Gastrocnemius medialis (tissue), 4 donors: Measurements from ENCODE around the gene AVP. TPM values are rescaled to one million over a fixed set of nuclear protein-coding genes. Genes with fewer than 3 reads are reported as not detected.

Source experiments
- ATAC-seq, 2 donors: fragments of 150-250 bp; one replicate each; pipeline ENCODE4 v1.9.1; 2016
- DNase-seq, 2 donors: peaks; one replicate each; pipeline ENCODE4 v3.0.0-alpha.2; 2019
- H3K27ac ChIP-seq, 4 donors: fragments of 200-600 bp; sonication (generic); 1 replicate in 1 of 4; 2 replicates in 3 of 4; pipeline ENCODE4 v1.5.1; 2016 to 2018; ENCODE audit warnings: mild to moderate bottlenecking in 2 of 4, moderate library complexity in 1 of 4
- H3K27me3 ChIP-seq, 3 donors: fragments of 200-600 bp; sonication (generic) in 2 of 3; 1 replicate in 1 of 3; 2 replicates in 2 of 3; pipeline versions ENCODE4 v1.5.1 to v1.6.0; 2016 to 2019; ENCODE audit warnings: mild to moderate bottlenecking in 1 of 3, moderate library complexity in 1 of 3
- H3K36me3 ChIP-seq, 2 donors: fragments of 200-600 bp; sonication (generic) in 1 of 2; one replicate each; pipeline ENCODE4 v1.5.1; 2017 to 2018
- H3K4me1 ChIP-seq, 2 donors: fragments of 200-600 bp; sonication (generic) in 1 of 2; one replicate each; pipeline ENCODE4 v1.5.1; 2016 to 2017; ENCODE audit warnings: mild to moderate bottlenecking in 2 of 2
- H3K4me3 ChIP-seq, 4 donors: fragments of 200-600 bp; sonication (generic) in 3 of 4; 1 replicate in 1 of 4; 2 replicates in 3 of 4; pipeline ENCODE4 v1.5.1; 2016 to 2019; ENCODE audit warnings: mild to moderate bottlenecking in 2 of 4
- H3K9me3 ChIP-seq, 3 donors: fragments of 200-600 bp; sonication (generic) in 2 of 3; 1 replicate in 1 of 3; 2 replicates in 2 of 3; pipeline ENCODE4 v1.5.1; 2016 to 2019
- POLR2A ChIP-seq, 2 donors: fragments of 450-650 bp; IDR thresholded peaks; one replicate each; pipeline ENCODE4 v1.6.1; 2017; ENCODE audit warnings: antibody characterized with exemption in 2 of 2, mild to moderate bottlenecking in 2 of 2, moderate library complexity in 2 of 2
- in situ Hi-C, 4 donors: fragments of 200-750 bp; cut with MboI; loops; one replicate each; pipeline versions ENCODE4 v1.15.0 to v1.8.0; 2017; ENCODE audit warnings: low sequenced_read_pairs in 4 of 4
- intact Hi-C: fragments of 100-400 bp; cut with DNase I; formaldehyde crosslinking; loops from one replicate; pipeline ENCODE4 v1.15.1; 2023; ENCODE audit warnings: low total_unique reads
- total RNA-seq, 4 donors: library from RNA; depleted of rRNA; stranded (reverse); fragments of >200 nt; gene quantifications; one replicate each; pipeline versions ENCODE4 v1.1.0 to v1.2.3, GENCODE V29; 2016
- TF ChIP-seq, protein P1 (sequence below), 5 experiments: fragments of 450-650 bp in 3 of 5; fragments of 200-600 bp in 2 of 5; sonication (generic) in 2 of 5; IDR thresholded peaks in 4 of 5; conservative IDR thresholded peaks in 1 of 5; 1 replicate in 4 of 5; 2 replicates in 1 of 5; pipeline ENCODE4 v1.5.1; 2016 to 2019; ENCODE audit warnings: antibody characterized with exemption in 5 of 5, mild to moderate bottlenecking in 3 of 5, moderate library complexity in 3 of 5

Gene AVP
- total RNA-seq, 4 donors from 2014 or later, result not detected

DNA sequence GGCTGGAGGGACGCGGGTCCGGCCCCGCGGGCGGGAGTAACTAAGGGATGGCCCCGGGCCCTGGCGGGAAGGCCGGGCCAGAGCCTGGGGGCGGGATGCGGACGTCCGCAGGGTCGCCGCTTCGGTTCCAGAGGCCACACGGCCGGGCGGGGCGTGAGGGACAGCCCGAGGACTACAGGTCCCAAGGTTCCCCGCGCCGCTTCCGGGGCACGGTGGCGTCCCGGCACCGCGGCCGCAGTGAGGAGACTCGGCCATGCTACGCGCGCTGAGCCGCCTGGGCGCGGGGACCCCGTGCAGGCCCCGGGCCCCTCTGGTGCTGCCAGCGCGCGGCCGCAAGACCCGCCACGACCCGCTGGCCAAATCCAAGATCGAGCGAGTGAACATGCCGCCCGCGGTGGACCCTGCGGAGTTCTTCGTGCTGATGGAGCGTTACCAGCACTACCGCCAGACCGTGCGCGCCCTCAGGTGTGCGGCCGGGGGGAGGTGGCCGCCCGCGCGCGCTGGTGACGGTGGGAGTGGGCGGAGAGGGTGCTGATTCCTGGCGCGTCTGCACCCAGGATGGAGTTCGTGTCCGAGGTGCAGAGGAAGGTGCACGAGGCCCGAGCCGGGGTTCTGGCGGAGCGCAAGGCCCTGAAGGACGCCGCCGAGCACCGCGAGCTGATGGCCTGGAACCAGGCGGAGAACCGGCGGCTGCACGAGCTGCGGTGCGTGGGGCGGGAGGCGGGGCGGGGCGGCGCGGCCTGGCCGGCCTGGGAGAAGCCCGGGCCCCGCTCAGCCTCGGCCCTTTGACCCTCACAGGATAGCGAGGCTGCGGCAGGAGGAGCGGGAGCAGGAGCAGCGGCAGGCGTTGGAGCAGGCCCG lies 38.5 kb downstream of the AVP start, which contains the start of gene MRPS26:
Gene MRPS26 (plus strand): TSS at position 237 of the 861 bp plus-strand sequence. CDS start 17 bp downstream, at position 254.
- peak; percentile 79 to 84 for DNase-seq
- H3K4me1 ChIP-seq, result peaks cover 11 to 22% of the 10 kb centered on the region in 2 donors
- H3K4me3 ChIP-seq, result peak within 1 kb of the TSS; percentile 86 to 95 (median 92)
- H3K36me3 ChIP-seq, result peaks cover 0 to 32% of the 10 kb centered on the region in 2 donors
- peak within 1 kb of the TSS; percentile 87 to 96 (median 93) for H3K27ac ChIP-seq
- H3K27me3 ChIP-seq, result no peaks in the 10 kb centered on the region
- intact Hi-C loops, result loop anchor here (5.0 to 10.0 kb wide), 3 partner anchors 126 to 174 kb away; partner anchors contain the start of genes DDRGK1, ITPA, LZTS3 and PTPRA
- in situ Hi-C loops, result no loop called here
- no peaks in the 10 kb centered on the region for H3K9me3 ChIP-seq
- ATAC-seq, result peak; percentile 88 to 92
- TF ChIP-seq, protein P1, sequence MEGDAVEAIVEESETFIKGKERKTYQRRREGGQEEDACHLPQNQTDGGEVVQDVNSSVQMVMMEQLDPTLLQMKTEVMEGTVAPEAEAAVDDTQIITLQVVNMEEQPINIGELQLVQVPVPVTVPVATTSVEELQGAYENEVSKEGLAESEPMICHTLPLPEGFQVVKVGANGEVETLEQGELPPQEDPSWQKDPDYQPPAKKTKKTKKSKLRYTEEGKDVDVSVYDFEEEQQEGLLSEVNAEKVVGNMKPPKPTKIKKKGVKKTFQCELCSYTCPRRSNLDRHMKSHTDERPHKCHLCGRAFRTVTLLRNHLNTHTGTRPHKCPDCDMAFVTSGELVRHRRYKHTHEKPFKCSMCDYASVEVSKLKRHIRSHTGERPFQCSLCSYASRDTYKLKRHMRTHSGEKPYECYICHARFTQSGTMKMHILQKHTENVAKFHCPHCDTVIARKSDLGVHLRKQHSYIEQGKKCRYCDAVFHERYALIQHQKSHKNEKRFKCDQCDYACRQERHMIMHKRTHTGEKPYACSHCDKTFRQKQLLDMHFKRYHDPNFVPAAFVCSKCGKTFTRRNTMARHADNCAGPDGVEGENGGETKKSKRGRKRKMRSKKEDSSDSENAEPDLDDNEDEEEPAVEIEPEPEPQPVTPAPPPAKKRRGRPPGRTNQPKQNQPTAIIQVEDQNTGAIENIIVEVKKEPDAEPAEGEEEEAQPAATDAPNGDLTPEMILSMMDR (IDR thresholded peaks at IDR 0.05 in 4 of 5, conservative IDR thresholded peaks at IDR 0.05 in 1 of 5), result no peak
- peak; percentile 61 to 70 for TF ChIP-seq POLR2A (IDR thresholded peaks at IDR 0.05)

DNA sequence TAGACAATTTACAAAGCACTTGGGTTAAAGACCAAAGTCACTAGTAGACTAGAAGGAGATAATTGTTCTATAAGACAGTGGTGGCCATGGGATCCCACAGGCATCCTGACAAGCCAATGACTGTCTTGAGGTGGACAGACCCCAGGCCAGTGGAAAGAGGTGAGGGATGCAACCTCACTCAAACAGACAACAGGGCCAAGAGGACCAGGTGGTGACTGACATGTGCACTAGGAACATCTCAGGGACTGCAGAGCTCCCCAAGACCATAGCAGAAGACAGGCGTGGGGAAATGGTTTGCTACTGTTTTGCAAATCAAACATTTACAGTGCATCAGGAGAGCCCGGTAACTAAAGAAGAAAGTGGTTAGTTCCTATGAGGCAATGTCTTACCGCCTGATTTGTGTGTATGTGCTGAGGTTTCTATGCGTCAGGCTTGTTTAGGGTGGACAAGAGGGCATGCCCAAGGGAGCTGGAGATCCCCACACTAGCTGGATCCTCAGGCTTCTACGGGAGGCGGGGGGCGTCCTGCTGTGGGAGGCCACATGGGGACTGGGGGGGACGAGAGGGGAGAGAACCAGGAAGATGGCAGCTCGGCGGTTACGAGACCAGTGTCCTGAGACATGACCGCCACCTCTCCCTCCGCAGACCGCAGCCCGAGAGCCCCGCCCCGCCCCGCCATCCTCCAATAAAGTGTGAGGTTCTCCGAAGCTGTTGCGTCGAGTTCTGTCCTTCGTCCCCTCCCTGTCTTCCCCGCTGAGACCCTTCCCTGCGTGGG lies 39.3 kb downstream of the AVP start:
- Histone ChIP-seq H3K36me3 (peaks cover 0 to 33% of the 10 kb centered on the region in 2 donors), H3K27ac (peak overlapping the region; percentile 87 to 96 (median 93)), H3K27me3 (no peaks in the 10 kb centered on the region), H3K9me3 (no peaks in the 10 kb centered on the region), H3K4me3 (peak overlapping the region; percentile 86 to 95 (median 92)), H3K4me1 (peaks cover 11 to 22% of the 10 kb centered on the region in 2 donors)
- intact Hi-C loops (loop anchor here (5.0 to 10.0 kb wide), 3 partner anchors 127 to 173 kb away; partner anchors contain the start of genes DDRGK1, ITPA, LZTS3 and PTPRA), in situ Hi-C loops (no loop called here)
- TF ChIP-seq, protein P1 (IDR thresholded peaks at IDR 0.05 in 4 of 5, conservative IDR thresholded peaks at IDR 0.05 in 1 of 5), result no peak
- TF ChIP-seq POLR2A (IDR thresholded peaks at IDR 0.05), result no peak
- peak; percentile 85 to 89 for ATAC-seq
- peak; percentile 72 to 84 for DNase-seq

- no peak overlapping the region for H3K4me3 ChIP-seq
- DNase-seq (no peak), ATAC-seq (no peak)
- intact Hi-C loops, result loop anchor here (10.0 kb wide), 1 partner anchor 160 kb away; the partner anchor contains the start of genes DDRGK1 and ITPA
- TF ChIP-seq, protein P1 (IDR thresholded peaks at IDR 0.05 in 4 of 5, conservative IDR thresholded peaks at IDR 0.05 in 1 of 5), result no peak
- TF ChIP-seq POLR2A (IDR thresholded peaks at IDR 0.05), result no peak
- peaks cover 11 to 22% of the 10 kb centered on the region in 2 donors for H3K4me1 ChIP-seq
- H3K27me3 ChIP-seq, result no peaks in the 10 kb centered on the region
- no peaks in the 10 kb centered on the region for H3K9me3 ChIP-seq
- peak overlapping the region in 3 of 4 donors; percentile 87 to 96 (median 95) for H3K27ac ChIP-seq
- in situ Hi-C loops, result no loop called here
- peaks cover 0 to 33% of the 10 kb centered on the region in 2 donors for H3K36me3 ChIP-seq
Observed at GRCh38 chr20:3044336-3044965, 40.1 kb downstream of the AVP start.

- no peak within 1 kb of the TSS for H3K4me3 ChIP-seq
- in situ Hi-C loops, result no loop called here
- TF ChIP-seq, protein P1 (IDR thresholded peaks at IDR 0.05 in 4 of 5, conservative IDR thresholded peaks at IDR 0.05 in 1 of 5), result no peak
- TF ChIP-seq POLR2A (IDR thresholded peaks at IDR 0.05), result no peak
- no peaks in the 10 kb centered on the region for H3K27me3 ChIP-seq
- H3K9me3 ChIP-seq, result no peaks in the 10 kb centered on the region
- ATAC-seq (no peak), DNase-seq (no peak)
- H3K4me1 ChIP-seq, result peaks cover 11 to 22% of the 10 kb centered on the region in 2 donors
- intact Hi-C loops, result loop anchor here (10.0 kb wide), 1 partner anchor 161 kb away; the partner anchor contains the start of genes DDRGK1 and ITPA
- H3K36me3 ChIP-seq, result peaks cover 0 to 32% of the 10 kb centered on the region in 2 donors
- H3K27ac ChIP-seq, result peak within 1 kb of the TSS; percentile 27 to 62 (median 58)
Observed at GRCh38 chr20:3043322-3043721, 41.2 kb downstream of the AVP start, which contains the start of gene GNRH2. Gene GNRH2 (plus strand): TSS chr20:3043622. CDS start chr20:3044415, 793 bp downstream.
